ENCODE results near the gene FAM187B. TPM values are rescaled to one million over a fixed set of nuclear protein-coding genes. Genes with fewer than 3 reads are reported as not detected.

Gene FAM187B
- total and polyA plus RNA-seq, 2 of the 8 experiments (the other 6 are each of a cell fraction or from before 2014, with no cell fraction given) = not detected

- TF ChIP-seq USF2 (IDR thresholded peaks at IDR 0.05; ENCODE audit: low read length) = no peak
- TF ChIP-seq FOSL1 (IDR thresholded peaks at IDR 0.05; ENCODE audit: insufficient read depth, low read depth, low read length) = no peak
- TF ChIP-seq POU5F1 (IDR thresholded peaks at IDR 0.05; ENCODE audit: low read depth, low read length) = no peak
- no peak for TF ChIP-seq JUND (IDR thresholded peaks at IDR 0.05; ENCODE audit: low read length)
- TF ChIP-seq SIRT6 (IDR thresholded peaks at IDR 0.05; ENCODE audit: low read length) = no peak
- no peak for TF ChIP-seq RAD21 (IDR thresholded peaks at IDR 0.05 in 1 of 2, conservative IDR thresholded peaks at IDR 0.05 in 1 of 2; ENCODE audit: low read depth in 2 of 2, low read length in 2 of 2)
- no peak for TF ChIP-seq KDM1A (IDR thresholded peaks at IDR 0.05; ENCODE audit: borderline replicate concordance, low read length)
- no peak for TF ChIP-seq SUZ12 (IDR thresholded peaks at IDR 0.05; ENCODE audit: low read length)
- H3K4me1 ChIP-seq (replicated peaks in 1 of 4; ENCODE audit: control insufficient read depth in 3 of 4, insufficient read depth in 4 of 4, low read length in 3 of 4) = peaks cover 0 to 12% (median 3%) of the 10 kb centered on the region in 4 experiments; a peak in 4 of 7 replicates
- no peak for FAIRE-seq
- no peak overlapping the region for H2BK120ac ChIP-seq (replicated peaks; ENCODE audit: low read depth, low read length)
- no peak overlapping the region for H3K27ac ChIP-seq (ENCODE audit: low read depth, low read length)
- peak overlapping the region; percentile 60; the same call in 1 of the 2 replicates for H2BK12ac ChIP-seq (ENCODE audit: low read depth, low read length)
- H3K23ac ChIP-seq (ENCODE audit: insufficient read length) = no peak overlapping the region
- H3K79me1 ChIP-seq (ENCODE audit: low read depth, low read length) = no peaks in the 10 kb centered on the region
- H3K36me3 ChIP-seq (ENCODE audit: control insufficient read depth in 2 of 4, insufficient read depth in 4 of 4, low read length in 3 of 4) = no peaks in the 10 kb centered on the region
- 81% methylated on average over 6 of the region's 6 CpGs; no CpG with 5 or more reads in 1 of the 2 experiments for WGBS, 2 experiments (ENCODE audit: extremely low coverage in 1 of 2, insufficient coverage in 1 of 2, insufficient read length in 1 of 2, insufficient replicate concordance in 2 of 2, low coverage in 1 of 2, low lambda C conversion rate in 2 of 2, missing lambda C conversion rate in 1 of 2)
- H4K91ac ChIP-seq (replicated peaks; ENCODE audit: insufficient read length, low read length) = no peak overlapping the region
- no peak overlapping the region for H2AFZ ChIP-seq (ENCODE audit: low read length)
- H3K18ac ChIP-seq (ENCODE audit: extremely low read depth, low read length) = no peak overlapping the region
- CTCF ChIA-PET (ENCODE audit: partially characterized antibody) = interaction anchor here (0.8 to 2.5 kb wide), 12 partner anchors 12 to 157 kb away, joined by 3 to 8 read pairs (median 4); partner anchors contain the start of genes FXYD5, FXYD7 and LGI4
- no peaks in the 10 kb centered on the region for H4K20me1 ChIP-seq (replicated peaks in 1 of 2; ENCODE audit: control insufficient read depth in 1 of 2, insufficient read depth in 2 of 2, low read length in 2 of 2)
- H3K4ac ChIP-seq (replicated peaks; ENCODE audit: insufficient read length, low read depth, low read length) = no peak overlapping the region
- no peak overlapping the region for H3K4me3 ChIP-seq (ENCODE audit: extremely low read depth in 1 of 4, insufficient read depth in 2 of 4, low read depth in 3 of 4, low read length in 4 of 4)
- no peak overlapping the region for H3K9ac ChIP-seq (replicated peaks in 1 of 4; ENCODE audit: extremely low read depth in 1 of 4, low read depth in 3 of 4, low read length in 3 of 4)
- H3K4me2 ChIP-seq (ENCODE audit: insufficient read depth in 1 of 2, low read depth in 2 of 2, low read length in 2 of 2) = no peak overlapping the region
- H2BK20ac ChIP-seq (ENCODE audit: low read length) = no peak overlapping the region
- no peak for DNase-seq (ENCODE audit: low read depth in 1 of 2, low spot score in 2 of 2)
- no peak overlapping the region for H2BK5ac ChIP-seq (ENCODE audit: low read depth, low read length)
- peaks cover 4 to 14% of the 10 kb centered on the region in 2 experiments for H3K9me3 ChIP-seq (ENCODE audit: insufficient read depth in 2 of 2, low read depth in 1 of 2, low read length in 1 of 2)
- H3K23me2 ChIP-seq (ENCODE audit: low read depth, low read length) = no peaks in the 10 kb centered on the region
- no peaks in the 10 kb centered on the region; a peak in 1 of 7 replicates for H3K27me3 ChIP-seq (replicated peaks in 1 of 4; ENCODE audit: control insufficient read depth in 3 of 4, extremely low read depth in 1 of 4, insufficient read depth in 3 of 4, low read length in 3 of 4)
- H3K14ac ChIP-seq (ENCODE audit: insufficient read length) = no peak overlapping the region
- H3K56ac ChIP-seq (replicated peaks; ENCODE audit: insufficient read length, low read depth, low read length) = no peak overlapping the region
- H2BK15ac ChIP-seq (ENCODE audit: low read length) = no peak overlapping the region
- POLR2A ChIA-PET (ENCODE audit: partially characterized antibody) = interaction anchor here (0.6 to 1.2 kb wide), 3 partner anchors 25 to 1063 kb away, joined by 3 to 5 read pairs (median 4); partner anchors contain the start of gene LSR
- H3K79me2 ChIP-seq (ENCODE audit: control insufficient read depth in 1 of 2, insufficient read depth in 2 of 2, low read length in 2 of 2) = no peaks in the 10 kb centered on the region
- no peak overlapping the region for H4K8ac ChIP-seq (ENCODE audit: extremely low read depth, insufficient read depth, low read length)
- no peak overlapping the region for H2AK5ac ChIP-seq (ENCODE audit: low read depth, low read length)
- H4K5ac ChIP-seq (ENCODE audit: insufficient read length, low read depth, low read length) = no peak overlapping the region
Observed at GRCh38 chr19:35223084-35223790, 5.3 kb downstream of the FAM187B start.
